Sigmoid colon (tissue), 7 donors: ENCODE data around the gene PRKRIP1. TPM values are rescaled to one million over a fixed set of nuclear protein-coding genes. Genes with fewer than 3 reads are reported as not detected.

Experiments used
- DNase-seq: peaks from one replicate; pipeline ENCODE4 v3.0.0-alpha.2; 2019
- H3K27ac ChIP-seq, 4 donors: fragments of 200-600 bp; sonication (generic); one replicate each; pipeline ENCODE4 v1.5.1; 2016 to 2019; ENCODE audit warnings: mild to moderate bottlenecking in 1 of 4
- H3K27me3 ChIP-seq, 3 donors: fragments of 200-600 bp; sonication (generic); one replicate each; pipeline ENCODE4 v1.5.1; 2019; ENCODE audit warnings: mild to moderate bottlenecking in 1 of 3
- H3K36me3 ChIP-seq, 4 donors: fragments of 200-600 bp; sonication (generic); one replicate each; pipeline ENCODE4 v1.5.1; 2016 to 2019
- H3K4me1 ChIP-seq, 4 donors: fragments of 200-600 bp; sonication (generic); one replicate each; pipeline ENCODE4 v1.5.1; 2017 to 2019
- H3K4me3 ChIP-seq, 4 donors: fragments of 200-600 bp; sonication (generic); one replicate each; pipeline ENCODE4 v1.5.1; 2017 to 2019; ENCODE audit warnings: mild to moderate bottlenecking in 2 of 4, moderate library complexity in 1 of 4
- H3K9me3 ChIP-seq, 4 donors: fragments of 200-600 bp in 3 of 4; sonication (generic) in 3 of 4; one replicate each; pipeline versions ENCODE4 v1.5.1 to v1.6.1; 2013 to 2019
- CTCF ChIP-seq, 4 experiments: fragments of 450-650 bp in 3 of 4; fragments of 200-600 bp in 1 of 4; IDR thresholded peaks; one replicate each; pipeline ENCODE4 v1.5.1; 2016 to 2019; ENCODE audit warnings: antibody characterized with exemption in 4 of 4, mild to moderate bottlenecking in 3 of 4, moderate library complexity in 2 of 4
- EP300 ChIP-seq, 4 donors: sonication (generic); formaldehyde crosslinking; IDR thresholded peaks; one replicate each; pipeline ENCODE4 v1.6.1; 2017; ENCODE audit warnings: antibody characterized with exemption in 4 of 4
- POLR2A ChIP-seq, 2 donors: fragments of 450-650 bp; IDR thresholded peaks; one replicate each; pipeline ENCODE4 v1.6.1; 2016; ENCODE audit warnings: antibody characterized with exemption in 2 of 2, mild to moderate bottlenecking in 2 of 2, moderate library complexity in 2 of 2
- POLR2AphosphoS5 ChIP-seq, 4 donors: sonication (generic); formaldehyde crosslinking; IDR thresholded peaks; one replicate each; pipeline ENCODE4 v1.6.1; 2017; ENCODE audit warnings: antibody characterized with exemption in 4 of 4
- WGBS, 2 donors: extraction: QIAGEN DNeasy Blood & Tissue Kit; methylation state at CpG; one replicate each; pipeline ENCODE4 v1.1.7; 2013; 5-methylcytosine and 5-hydroxymethylcytosine counted together
- intact Hi-C: fragments of 100-400 bp; cut with DNase I; formaldehyde crosslinking; loops from one replicate; pipeline ENCODE4 v1.15.1; 2023
- polyA plus RNA-seq, 3 donors: library from polyadenylated mRNA; stranded (reverse); fragments of 200-250 nt; gene quantifications; one replicate each; pipeline ENCODE4 v1.2.3, GENCODE V29; 2013
- total RNA-seq, 4 donors: library from RNA; depleted of rRNA; stranded (reverse); fragments of >200 nt; gene quantifications; one replicate each; pipeline ENCODE4 v1.1.0, GENCODE V29; 2016
- donor health status: healthy with polysubstance abuse.
- donor health status: Bipolar disorder and iron deficiency.
- donor health status: healthy.

Gene PRKRIP1
- total and polyA plus RNA-seq, 7 donors, result 9.0 to 29.9 (median 24.1) TPM

- H3K36me3 ChIP-seq, result peaks cover 0 to 89% (median 39%) of the 10 kb centered on the region in 4 donors
- WGBS, 2 donors, result 92 to 94% methylated on average over 10 of the region's 10 CpGs
These were observed 25.6 kb downstream of the PRKRIP1 start for GRCh38 chr7:102421706-102422240.

GRCh38 chr7:102424129-102424551 is 28.0 kb downstream of the PRKRIP1 start:
- H3K27ac ChIP-seq, result no peak overlapping the region
- 78 to 85% methylated on average over 12 of the region's 12 CpGs for WGBS, 2 donors
- H3K36me3 ChIP-seq, result peaks cover 0 to 75% (median 32%) of the 10 kb centered on the region in 4 donors
- H3K9me3 ChIP-seq, result no peaks in the 10 kb centered on the region
- DNase-seq, result no peak
- no peaks in the 10 kb centered on the region for H3K4me1 ChIP-seq
- intact Hi-C loops, result no loop called here
- no peak overlapping the region for H3K4me3 ChIP-seq
- H3K27me3 ChIP-seq, result no peaks in the 10 kb centered on the region
- TF ChIP-seq POLR2AphosphoS5 (IDR thresholded peaks at IDR 0.05) (no peak), EP300 (IDR thresholded peaks at IDR 0.05) (no peak), POLR2A (IDR thresholded peaks at IDR 0.05) (no peak), CTCF (IDR thresholded peaks at IDR 0.05) (no peak)

More at GRCh38 chr7:102421706-102422240, 25.6 kb downstream of the PRKRIP1 start:
- H3K27ac ChIP-seq, result no peak overlapping the region
- no peak for DNase-seq
- TF ChIP-seq CTCF (IDR thresholded peaks at IDR 0.05), result no peak
- H3K4me1 ChIP-seq, result no peaks in the 10 kb centered on the region
- intact Hi-C loops, result no loop called here
- H3K27me3 ChIP-seq, result no peaks in the 10 kb centered on the region
- H3K9me3 ChIP-seq, result no peaks in the 10 kb centered on the region
- H3K4me3 ChIP-seq, result no peak overlapping the region

GRCh38 chr7:102424787-102425218 is 28.6 kb downstream of the PRKRIP1 start:
- no peaks in the 10 kb centered on the region for H3K4me1 ChIP-seq
- DNase-seq, result no peak
- H3K4me3 ChIP-seq, result no peak overlapping the region
- no peak overlapping the region for H3K27ac ChIP-seq
- peaks cover 0 to 71% (median 30%) of the 10 kb centered on the region in 4 donors for H3K36me3 ChIP-seq
- WGBS, 2 donors, result 74 to 81% methylated on average over 13 of the region's 13 CpGs
- no peaks in the 10 kb centered on the region for H3K9me3 ChIP-seq
- intact Hi-C loops, result no loop called here
- no peaks in the 10 kb centered on the region for H3K27me3 ChIP-seq
- no peak for TF ChIP-seq POLR2A (IDR thresholded peaks at IDR 0.05)
- no peak for TF ChIP-seq CTCF (IDR thresholded peaks at IDR 0.05)
- no peak for TF ChIP-seq EP300 (IDR thresholded peaks at IDR 0.05)
- TF ChIP-seq POLR2AphosphoS5 (IDR thresholded peaks at IDR 0.05), result no peak

- TF ChIP-seq POLR2AphosphoS5 (IDR thresholded peaks at IDR 0.05), result peak in 1 of 4 donors; percentile 15
- TF ChIP-seq EP300 (IDR thresholded peaks at IDR 0.05), result no peak
- no peak overlapping the region for H3K4me3 ChIP-seq
These were observed 29.6 kb downstream of the PRKRIP1 start for GRCh38 chr7:102425639-102426267.

GRCh38 chr7:102426268-102427018 is 30.3 kb downstream of the PRKRIP1 start:
- intact Hi-C loops, result no loop called here
- H3K27ac ChIP-seq, result peak overlapping the region in 3 of 4 donors; percentile 32 to 49 (median 47)
- H3K4me3 ChIP-seq, result no peak overlapping the region
- WGBS, 2 donors, result 51 to 80% methylated on average over 16 of the region's 16 CpGs
- no peaks in the 10 kb centered on the region for H3K27me3 ChIP-seq
- no peaks in the 10 kb centered on the region for H3K9me3 ChIP-seq
- DNase-seq, result no peak
- peaks cover 0 to 4% (median 2%) of the 10 kb centered on the region in 4 donors for H3K4me1 ChIP-seq
- H3K36me3 ChIP-seq, result peaks cover 0 to 55% (median 25%) of the 10 kb centered on the region in 4 donors
- TF ChIP-seq EP300 (IDR thresholded peaks at IDR 0.05), result no peak
- TF ChIP-seq POLR2AphosphoS5 (IDR thresholded peaks at IDR 0.05), result no peak
- TF ChIP-seq POLR2A (IDR thresholded peaks at IDR 0.05), result no peak
- no peak for TF ChIP-seq CTCF (IDR thresholded peaks at IDR 0.05)

More at GRCh38 chr7:102425639-102426267, 29.6 kb downstream of the PRKRIP1 start:
- H3K9me3 ChIP-seq, result no peaks in the 10 kb centered on the region
- 46 to 75% methylated on average over 25 of the region's 25 CpGs for WGBS, 2 donors
- H3K4me1 ChIP-seq, result no peaks in the 10 kb centered on the region
- H3K27ac ChIP-seq, result peak overlapping the region in 2 of 4 donors; percentile 47 to 49
- DNase-seq, result no peak
- intact Hi-C loops, result no loop called here
- H3K27me3 ChIP-seq, result no peaks in the 10 kb centered on the region
- peaks cover 0 to 62% (median 28%) of the 10 kb centered on the region in 4 donors for H3K36me3 ChIP-seq
